Endothelial cell of umbilical vein (primary cell): ENCODE results near the gene COL4A1. TPM values are rescaled to one million over a fixed set of nuclear protein-coding genes. Genes with fewer than 3 reads are reported as not detected.

Source experiments
- BruUV-seq: library from RNA; stranded (reverse); fragments of 400-500 nt; replicated peaks from 2 replicates; lab custom pipeline; 2021; lab: Mats Ljungman, UMichigan
- CTCF ChIA-PET: fragments of 300-600, 350-600 bp; sonication (Branson Sonifier 250); formaldehyde crosslinking; loops from one replicate; lab custom pipeline; 2021; ENCODE audit warnings: antibody characterized with exemption, inconsistent platforms; lab: Charles Lee
- POLR2A ChIA-PET: fragments of 300-600, 350-600 bp; sonication (Branson Sonifier 250); formaldehyde crosslinking; loops from one replicate; lab custom pipeline; 2021; ENCODE audit warnings: antibody characterized with exemption, inconsistent platforms; lab: Charles Lee
- DNase-seq: peaks from one replicate; pipeline ENCODE4 v3.0.0-alpha.2; 2011; ENCODE audit warnings: low read depth, low spot score
- FAIRE-seq: peaks from 2 replicates; lab custom pipeline; 2011; peaks lifted over from hg19 to GRCh38; lab: Jason Lieb, UNC
- H2AFZ ChIP-seq: 2 replicates; pipeline ENCODE4 v1.6.0; 2012; ENCODE audit warnings: low read depth, low read length, control low read depth, inconsistent platforms
- H3K27ac ChIP-seq: 2 replicates; pipeline ENCODE4 v1.5.1; 2011; ENCODE audit warnings: low read depth, mild to moderate bottlenecking, control low read depth, low read length, moderate library complexity; ENCODE audit not compliant: insufficient read depth
- H3K27me3 ChIP-seq, 2 experiments: 2 replicates each; pipeline versions ENCODE4 v1.6.0 to v1.6.1; 2011; ENCODE audit warnings: low read length in 2 of 2, mixed read lengths in 1 of 2; ENCODE audit not compliant: control insufficient read depth in 2 of 2, insufficient read depth in 2 of 2
- H3K36me3 ChIP-seq, 2 experiments: 2 replicates in 1 of 2; 3 replicates in 1 of 2; pipeline ENCODE4 v1.5.1; 2011; ENCODE audit warnings: low read length in 2 of 2, mild to moderate bottlenecking in 1 of 2, moderate library complexity in 1 of 2; ENCODE audit not compliant: control insufficient read depth in 2 of 2, insufficient read depth in 2 of 2; ENCODE audit errors: extremely low read depth in 1 of 2
- H3K4me1 ChIP-seq: 3 replicates; pipeline ENCODE4 v1.5.1; 2011; ENCODE audit warnings: mild to moderate bottlenecking, low read length; ENCODE audit not compliant: control insufficient read depth, insufficient read depth; ENCODE audit errors: extremely low read depth
- H3K4me2 ChIP-seq: 2 replicates; pipeline ENCODE4 v1.6.1; 2011; ENCODE audit warnings: low read length, control low read depth, mixed read lengths; ENCODE audit not compliant: insufficient read depth
- H3K4me3 ChIP-seq, 3 experiments: fragments of 200-600 bp in 1 of 3; sonication (generic), shearing (Covaris generic) in 1 of 3; replicated peaks in 1 of 3; 2 replicates each; pipeline ENCODE4 v1.5.1; 2011 to 2016; ENCODE audit warnings: control low read depth in 3 of 3, low read length in 3 of 3, mild to moderate bottlenecking in 2 of 3, inconsistent platforms in 1 of 3, low read depth in 1 of 3, moderate library complexity in 1 of 3; ENCODE audit not compliant: insufficient read depth in 1 of 3
- H3K79me2 ChIP-seq: 2 replicates; pipeline ENCODE4 v1.6.0; 2012; ENCODE audit warnings: low read length, inconsistent platforms; ENCODE audit not compliant: control insufficient read depth, insufficient read depth
- H3K9ac ChIP-seq: replicated peaks from 2 replicates; pipeline ENCODE3; 2011; ENCODE audit warnings: low read length, control low read depth; ENCODE audit not compliant: insufficient read depth; ENCODE audit errors: extremely low read depth
- H3K9me1 ChIP-seq: replicated peaks from 3 replicates; pipeline ENCODE4 v1.6.0; 2011; ENCODE audit warnings: mild to moderate bottlenecking, low read length; ENCODE audit not compliant: control insufficient read depth, insufficient read depth; ENCODE audit errors: extremely low read depth
- H3K9me3 ChIP-seq: replicated peaks from 2 replicates; pipeline ENCODE4 v1.5.1; 2012; ENCODE audit warnings: low read length, inconsistent platforms; ENCODE audit not compliant: control insufficient read depth, insufficient read depth
- H4K20me1 ChIP-seq: replicated peaks from 2 replicates; pipeline ENCODE3; 2011; ENCODE audit warnings: mild to moderate bottlenecking, low read length; ENCODE audit not compliant: control insufficient read depth, insufficient read depth; ENCODE audit errors: extremely low read depth
- EZH2 ChIP-seq: IDR thresholded peaks from 2 replicates; pipeline ENCODE4 v1.6.1; 2012; ENCODE audit warnings: borderline replicate concordance, low read depth, mild to moderate bottlenecking, moderate library complexity, low read length, inconsistent platforms; ENCODE audit not compliant: severe bottlenecking
- MYC ChIP-seq: IDR thresholded peaks from one replicate; pipeline ENCODE4 v1.6.1; 2011; ENCODE audit warnings: mild to moderate bottlenecking, low read depth, low read length
- POLR2A ChIP-seq: IDR thresholded peaks from 2 replicates; pipeline ENCODE4 v1.6.1; 2012; ENCODE audit warnings: low read depth, mild to moderate bottlenecking, control low read depth, low read length
- POLR2AphosphoS5 ChIP-seq: IDR thresholded peaks from 2 replicates; pipeline ENCODE4 v1.6.1; 2012; ENCODE audit warnings: low read depth, mild to moderate bottlenecking, control low read depth, low read length, moderate library complexity; ENCODE audit not compliant: insufficient read depth
- dilution Hi-C: fragments of 300-500 bp; cut with MboI; formaldehyde crosslinking; loops from one replicate; pipeline ENCODE4 v1.15.0; 2019; ENCODE audit warnings: low sequenced_read_pairs; ENCODE audit not compliant: extremely low pct_ligation_motif_present
- intact Hi-C: fragments of 100-400 bp; cut with micrococcal nuclease; formaldehyde crosslinking; loops from one replicate; pipeline ENCODE4 v1.10.0; 2022
- polyA plus RNA-seq, 4 experiments: library from polyadenylated mRNA; depleted of rRNA in 3 of 4; stranded (reverse) in 3 of 4; unstranded in 1 of 4; fragments of >200 nt; gene quantifications; 2 replicates each; pipeline versions ENCODE4 v1.2.1 to v1.2.3, GENCODE V29; 2011 to 2012; ENCODE audit warnings: missing spikeins in 1 of 4
- total RNA-seq: library from RNA; stranded (reverse); gene quantifications from 2 replicates; pipeline ENCODE4 v1.2.3, GENCODE V29; 2021
- TF ChIP-seq, protein P1 (sequence below): IDR thresholded peaks from 2 replicates; pipeline ENCODE4 v1.6.1; 2011; ENCODE audit not compliant: insufficient read depth, insufficient read length
- TF ChIP-seq, protein P2 (sequence below), 2 donors: IDR thresholded peaks; 1 replicate in 1 of 2; 2 replicates in 1 of 2; pipeline ENCODE4 v1.5.1; 2011; ENCODE audit warnings: low read length in 2 of 2, mild to moderate bottlenecking in 2 of 2, moderate library complexity in 2 of 2, control low read depth in 1 of 2, inconsistent platforms in 1 of 2, low read depth in 1 of 2; ENCODE audit not compliant: insufficient read depth in 1 of 2; ENCODE audit errors: extremely low read depth in 1 of 2

Gene COL4A1
- total and polyA plus RNA-seq, 2 donors (not counting 3 experiments of a cell fraction or from before 2014, with no cell fraction given): 384 to 1,119 TPM

DNA sequence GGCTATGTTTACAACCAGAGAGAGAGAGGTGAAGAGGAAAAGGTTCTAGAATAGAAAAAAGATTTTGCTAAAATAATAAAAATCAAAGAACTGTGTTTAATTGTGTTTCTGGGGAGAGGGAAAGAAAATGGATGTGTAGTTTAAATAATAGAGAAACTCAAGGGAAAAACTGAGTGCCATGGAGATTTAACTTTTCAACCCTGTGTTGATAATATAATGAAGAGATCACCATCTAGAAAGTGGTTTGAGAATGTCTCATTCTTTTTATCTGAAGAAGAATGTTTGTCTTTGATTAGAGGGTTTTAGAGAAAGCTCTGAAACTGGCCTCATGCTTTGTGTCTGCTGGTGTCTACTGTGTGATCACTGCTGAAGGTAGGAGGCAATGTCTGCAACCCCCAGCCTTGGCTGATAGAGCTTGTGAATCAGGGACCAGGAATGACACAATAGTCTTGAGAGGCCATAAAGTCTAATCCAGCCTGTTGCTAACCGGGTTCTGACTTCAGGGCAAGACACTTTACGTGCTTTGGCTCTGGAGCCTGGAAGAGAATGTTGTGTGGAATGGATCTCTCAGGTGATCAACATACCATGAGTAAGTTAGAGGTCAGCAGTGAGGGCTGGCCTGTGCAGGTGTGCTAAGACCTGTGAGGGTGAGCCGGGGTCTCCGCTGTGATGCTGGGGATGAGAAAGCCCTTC lies 5.5 kb upstream of the COL4A1 start:
- H3K4me1 ChIP-seq: peaks cover 34% of the 10 kb centered on the region
- peaks cover 84% of the 10 kb centered on the region for H3K79me2 ChIP-seq
- no peak overlapping the region for H3K27ac ChIP-seq
- no peaks in the 10 kb centered on the region for H4K20me1 ChIP-seq
- H3K9me1 ChIP-seq: no peaks in the 10 kb centered on the region
- TF ChIP-seq, protein P1, sequence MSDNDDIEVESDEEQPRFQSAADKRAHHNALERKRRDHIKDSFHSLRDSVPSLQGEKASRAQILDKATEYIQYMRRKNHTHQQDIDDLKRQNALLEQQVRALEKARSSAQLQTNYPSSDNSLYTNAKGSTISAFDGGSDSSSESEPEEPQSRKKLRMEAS: no peak
- TF ChIP-seq EZH2 (no peak), POLR2AphosphoS5 (no peak)
- peaks cover 10 to 15% of the 10 kb centered on the region in 2 experiments for H3K36me3 ChIP-seq
- dilution Hi-C loops: no loop called here
- ChIA-PET POLR2A (no interaction called here), CTCF (interaction anchor here (1.0 to 1.9 kb wide), 4 partner anchors 9 to 100 kb away, joined by 3 to 5 read pairs (median 4); no protein-coding TSS in a partner anchor)
- H3K9me3 ChIP-seq: no peaks in the 10 kb centered on the region
- intact Hi-C loops: no loop called here
- H3K27me3 ChIP-seq: no peaks in the 10 kb centered on the region
- no peak overlapping the region for H2AFZ ChIP-seq
- BruUV-seq: no TSS peak
- H3K4me3 ChIP-seq: no peak overlapping the region
- DNase-seq (no peak), FAIRE-seq (peak; percentile 71)
- no peak overlapping the region for H3K9ac ChIP-seq
- H3K4me2 ChIP-seq: no peak overlapping the region

DNA sequence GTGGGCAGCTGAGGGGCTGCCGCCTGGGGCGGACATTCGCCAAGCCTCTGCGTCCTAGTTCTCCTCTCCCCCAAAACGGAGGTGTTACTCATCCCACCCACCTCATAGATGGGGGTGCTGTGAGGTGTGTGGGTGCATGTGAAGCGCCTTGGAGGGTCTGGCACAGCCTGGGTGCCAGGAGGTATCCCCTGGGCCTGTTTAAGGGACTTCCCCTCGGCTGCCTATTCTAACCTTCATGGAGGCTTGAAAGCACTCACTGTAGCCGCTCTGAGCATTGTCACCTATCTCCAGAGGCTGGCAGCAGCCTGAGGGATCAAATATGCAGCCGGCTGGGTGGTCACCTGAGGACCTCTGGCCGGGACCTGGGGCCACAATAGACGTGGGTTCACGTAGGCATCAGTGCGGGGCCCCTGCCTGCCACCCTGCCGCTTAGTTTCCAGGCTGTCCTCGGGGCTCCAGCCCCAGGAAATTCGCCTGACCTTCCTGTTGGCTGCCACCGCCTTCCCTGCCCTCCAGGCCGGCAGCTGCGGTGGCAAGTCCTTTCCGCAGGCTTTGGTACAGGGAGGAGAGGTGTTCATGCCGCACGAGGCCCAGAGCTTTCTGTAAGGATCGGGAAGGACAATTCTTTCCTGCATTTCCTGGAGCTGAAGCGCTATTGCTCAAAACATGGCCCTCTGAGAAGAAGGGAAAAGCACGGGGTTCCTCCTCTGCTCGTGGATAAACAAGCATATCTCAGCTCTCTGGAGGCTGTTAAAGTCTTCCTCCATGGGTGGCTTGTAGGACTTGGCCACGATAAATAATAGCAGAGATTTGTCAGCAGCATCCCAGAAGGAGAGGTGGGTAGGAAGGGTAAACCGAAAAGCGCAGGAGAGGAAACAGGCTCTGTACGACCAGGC lies 4.7 kb upstream of the COL4A1 start:
- no peak overlapping the region for H2AFZ ChIP-seq
- dilution Hi-C loops: no loop called here
- peak overlapping the region; percentile 21 for H3K4me2 ChIP-seq
- no peaks in the 10 kb centered on the region for H4K20me1 ChIP-seq
- H3K79me2 ChIP-seq: peaks cover 85% of the 10 kb centered on the region
- FAIRE-seq: no peak
- DNase-seq: no peak
- BruUV-seq: no TSS peak
- TF ChIP-seq POLR2AphosphoS5 (no peak), MYC (no peak), POLR2A (no peak)
- TF ChIP-seq, protein P2, sequence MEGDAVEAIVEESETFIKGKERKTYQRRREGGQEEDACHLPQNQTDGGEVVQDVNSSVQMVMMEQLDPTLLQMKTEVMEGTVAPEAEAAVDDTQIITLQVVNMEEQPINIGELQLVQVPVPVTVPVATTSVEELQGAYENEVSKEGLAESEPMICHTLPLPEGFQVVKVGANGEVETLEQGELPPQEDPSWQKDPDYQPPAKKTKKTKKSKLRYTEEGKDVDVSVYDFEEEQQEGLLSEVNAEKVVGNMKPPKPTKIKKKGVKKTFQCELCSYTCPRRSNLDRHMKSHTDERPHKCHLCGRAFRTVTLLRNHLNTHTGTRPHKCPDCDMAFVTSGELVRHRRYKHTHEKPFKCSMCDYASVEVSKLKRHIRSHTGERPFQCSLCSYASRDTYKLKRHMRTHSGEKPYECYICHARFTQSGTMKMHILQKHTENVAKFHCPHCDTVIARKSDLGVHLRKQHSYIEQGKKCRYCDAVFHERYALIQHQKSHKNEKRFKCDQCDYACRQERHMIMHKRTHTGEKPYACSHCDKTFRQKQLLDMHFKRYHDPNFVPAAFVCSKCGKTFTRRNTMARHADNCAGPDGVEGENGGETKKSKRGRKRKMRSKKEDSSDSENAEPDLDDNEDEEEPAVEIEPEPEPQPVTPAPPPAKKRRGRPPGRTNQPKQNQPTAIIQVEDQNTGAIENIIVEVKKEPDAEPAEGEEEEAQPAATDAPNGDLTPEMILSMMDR (IDR thresholded peaks at IDR 0.05; ENCODE audit: extremely low read depth in 1 of 2, insufficient read depth in 1 of 2, low read depth in 1 of 2, low read length in 2 of 2): no peak
- TF ChIP-seq, protein P1: no peak
- H3K9me3 ChIP-seq: no peaks in the 10 kb centered on the region
- peak overlapping the region; percentile 14 for H3K27ac ChIP-seq
- POLR2A ChIA-PET: no interaction called here
- no peaks in the 10 kb centered on the region for H3K9me1 ChIP-seq
- no peak overlapping the region for H3K4me3 ChIP-seq
- H3K4me1 ChIP-seq: peaks cover 34% of the 10 kb centered on the region
- peaks cover 6 to 12% of the 10 kb centered on the region in 2 experiments for H3K36me3 ChIP-seq
- H3K9ac ChIP-seq: no peak overlapping the region
- CTCF ChIA-PET: interaction anchor here (1.0 to 1.9 kb wide), 4 partner anchors 8 to 101 kb away, joined by 3 to 5 read pairs (median 4); no protein-coding TSS in a partner anchor
- intact Hi-C loops: no loop called here
- H3K27me3 ChIP-seq: no peaks in the 10 kb centered on the region
